ENCODE results near the gene FOXN3.

The FOXN3 gene

DNA sequence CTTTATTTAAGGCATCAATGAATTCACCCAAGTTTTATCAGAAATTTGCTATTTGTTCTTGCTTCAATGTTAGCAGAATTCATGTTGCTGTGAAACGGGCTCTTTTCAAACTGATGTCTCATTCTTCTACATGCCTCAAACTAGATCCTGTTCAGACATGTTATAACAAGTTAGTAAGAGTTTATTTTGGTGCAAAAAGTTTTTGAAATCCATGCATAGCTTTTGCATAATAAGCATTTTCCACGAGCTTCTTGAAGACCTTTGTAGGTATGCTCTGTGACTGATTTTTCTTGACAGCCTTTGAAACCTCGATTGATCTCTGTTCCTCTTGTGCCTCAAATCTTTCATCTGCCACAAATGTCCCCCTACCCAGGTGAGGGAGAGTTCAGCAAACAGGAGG, 275.2 kb downstream of the FOXN3 start:
- H3K4me1 Mint-ChIP-seq (ENCODE audit: low read depth) = peaks cover 1% of the 10 kb centered on the region
- DNase-seq = no peak
- H3K4me3 Mint-ChIP-seq = no peak overlapping the region

GRCh38 chr14:89140326-89140725, 276.7 kb downstream of the FOXN3 start:
- no peak overlapping the region for H3K4me3 Mint-ChIP-seq

More for the DNA sequence above, 275.2 kb downstream of the FOXN3 start:
- peaks cover 9% of the 10 kb centered on the region for H3K9me3 Mint-ChIP-seq
- no peak overlapping the region for H3K27ac Mint-ChIP-seq
- H3K27me3 Mint-ChIP-seq = no peaks in the 10 kb centered on the region
- H3K36me3 Mint-ChIP-seq (ENCODE audit: low read depth) = no peaks in the 10 kb centered on the region

DNA sequence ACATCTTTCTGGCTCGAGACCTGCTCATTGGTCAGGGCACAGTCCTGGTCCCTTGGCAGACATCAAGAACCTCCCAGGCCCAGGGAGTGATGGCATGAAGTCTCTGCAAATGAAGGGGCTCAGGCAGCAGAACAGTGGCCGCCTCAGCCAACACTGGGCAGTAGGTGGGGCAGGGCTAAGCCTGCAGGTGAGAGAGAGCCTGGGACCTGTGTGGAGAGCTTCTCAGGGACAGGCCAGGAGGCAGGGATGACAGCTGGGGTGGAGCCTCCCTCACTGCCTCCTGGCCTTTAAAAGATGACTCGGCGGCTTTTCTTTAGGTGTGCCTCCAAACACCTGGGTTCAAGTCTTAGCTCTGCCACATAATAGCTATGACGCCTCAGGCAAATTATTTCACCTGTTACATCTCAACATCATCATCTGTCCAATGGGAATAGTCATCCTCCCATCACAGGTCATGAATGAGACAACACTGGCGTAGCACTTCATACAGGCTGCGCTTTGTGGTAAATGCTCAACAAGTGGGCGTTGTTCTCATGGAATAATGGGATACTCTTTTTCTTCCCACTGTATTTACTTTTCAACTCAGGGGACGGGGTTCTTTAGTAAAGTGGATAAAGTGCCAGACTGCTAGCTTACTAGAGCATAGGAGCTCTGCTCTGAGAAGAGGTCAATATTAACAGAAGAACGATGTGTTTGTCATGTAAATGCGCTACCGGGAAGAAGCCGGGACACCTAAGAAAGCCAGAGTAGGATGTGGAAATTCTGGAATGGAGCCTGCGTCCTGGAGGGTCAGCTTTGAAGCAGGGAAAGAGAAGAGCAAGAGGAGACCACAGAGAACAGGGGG, 277.4 kb downstream of the FOXN3 start:
- H3K9me3 Mint-ChIP-seq = peaks cover 29% of the 10 kb centered on the region
- no peaks in the 10 kb centered on the region for H3K36me3 Mint-ChIP-seq (ENCODE audit: low read depth)
- no peak for DNase-seq
- H3K27ac Mint-ChIP-seq = no peak overlapping the region
- H3K27me3 Mint-ChIP-seq = no peaks in the 10 kb centered on the region
- peaks cover 1% of the 10 kb centered on the region for H3K4me1 Mint-ChIP-seq (ENCODE audit: low read depth)
- no peak overlapping the region for H3K4me3 Mint-ChIP-seq

More at GRCh38 chr14:89140326-89140725, 276.7 kb downstream of the FOXN3 start:
- Mint-ChIP-seq H3K36me3 (ENCODE audit: low read depth) (no peaks in the 10 kb centered on the region), H3K27ac (no peak overlapping the region), H3K4me1 (ENCODE audit: low read depth) (peaks cover 1% of the 10 kb centered on the region), H3K9me3 (peaks cover 23% of the 10 kb centered on the region), H3K27me3 (no peaks in the 10 kb centered on the region)
- DNase-seq = no peak

DNA sequence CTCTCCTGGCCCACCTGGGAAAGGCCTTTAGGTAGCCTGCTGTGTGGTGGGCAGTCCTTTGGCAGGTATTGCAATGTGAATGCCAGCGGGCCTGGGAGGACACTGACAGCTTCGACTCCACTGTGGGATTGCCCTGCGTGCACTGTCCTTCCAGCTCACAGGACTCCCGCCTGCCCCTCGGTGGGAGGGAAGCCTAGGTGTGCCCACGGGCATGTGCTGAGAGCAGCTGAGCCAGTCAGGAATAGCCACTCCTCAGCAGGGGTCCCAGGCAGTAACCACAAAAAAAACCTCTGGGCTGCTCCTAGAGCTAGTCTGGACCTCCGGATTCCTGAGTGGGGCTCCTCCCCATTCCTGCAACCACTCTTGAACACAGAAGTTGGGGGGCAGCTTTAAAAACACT, 278.2 kb downstream of the FOXN3 start:
- no peak overlapping the region for H3K4me3 Mint-ChIP-seq
- peaks cover 29% of the 10 kb centered on the region for H3K9me3 Mint-ChIP-seq
- no peak for DNase-seq
- no peaks in the 10 kb centered on the region for H3K27me3 Mint-ChIP-seq
- peaks cover 1% of the 10 kb centered on the region for H3K4me1 Mint-ChIP-seq (ENCODE audit: low read depth)
- H3K36me3 Mint-ChIP-seq (ENCODE audit: low read depth) = no peaks in the 10 kb centered on the region
- H3K27ac Mint-ChIP-seq = no peak overlapping the region

DNA sequence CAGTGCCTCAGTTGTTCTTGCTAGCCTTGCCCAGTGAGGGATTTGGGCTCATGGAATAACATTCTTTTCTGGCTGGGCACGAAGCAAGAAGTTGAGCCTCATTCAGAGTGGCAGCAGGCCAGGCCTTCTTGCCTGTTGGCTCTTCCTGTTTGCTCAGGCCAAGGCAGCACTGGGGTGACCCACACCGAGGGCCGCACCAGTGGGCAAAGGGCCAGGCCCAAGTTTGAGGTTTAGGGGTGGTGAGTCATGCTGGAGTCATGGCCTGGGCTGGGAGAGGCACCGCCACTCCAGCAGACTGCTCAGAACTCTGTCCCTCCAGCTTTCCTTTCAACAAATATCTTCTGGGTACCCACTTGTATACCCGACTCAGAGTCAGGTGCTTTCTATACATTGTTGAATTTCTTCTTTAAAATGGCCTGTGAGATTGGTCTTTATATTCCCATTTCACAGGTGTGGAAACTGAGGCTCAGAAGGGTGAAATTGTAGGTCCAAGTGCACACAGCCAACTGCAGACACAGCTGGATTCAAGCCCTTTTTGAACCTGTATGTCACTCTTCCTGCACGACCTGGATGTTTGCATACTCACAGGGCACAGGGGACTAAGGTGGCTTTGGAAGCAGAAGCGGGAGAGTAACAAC, 279.4 kb downstream of the FOXN3 start:
- H3K9me3 Mint-ChIP-seq = peaks cover 29% of the 10 kb centered on the region
- DNase-seq = no peak
- H3K27ac Mint-ChIP-seq = no peak overlapping the region
- H3K4me1 Mint-ChIP-seq (ENCODE audit: low read depth) = peaks cover 1% of the 10 kb centered on the region
- H3K4me3 Mint-ChIP-seq = no peak overlapping the region
- H3K27me3 Mint-ChIP-seq = no peaks in the 10 kb centered on the region
- H3K36me3 Mint-ChIP-seq (ENCODE audit: low read depth) = no peaks in the 10 kb centered on the region

DNA sequence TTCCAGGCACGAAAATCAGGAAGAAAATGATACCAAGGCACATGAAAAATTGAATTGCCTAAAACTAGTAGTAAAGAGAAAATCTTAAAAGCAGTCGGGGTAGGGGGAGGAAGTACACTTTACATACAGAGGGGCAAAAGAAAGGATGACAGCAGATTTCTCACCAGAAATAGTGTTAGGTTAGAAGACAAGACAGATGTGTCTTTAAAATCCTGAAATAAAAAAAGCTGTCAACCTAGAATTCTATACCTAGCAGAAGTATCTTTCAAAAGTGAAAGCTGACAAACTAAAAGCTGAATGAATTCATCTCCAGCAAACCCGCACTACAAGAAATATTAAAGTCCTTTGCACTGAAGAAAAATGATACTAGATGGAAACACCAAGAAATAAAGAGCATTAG, 280.4 kb downstream of the FOXN3 start:
- Mint-ChIP-seq H3K4me1 (ENCODE audit: low read depth) (peaks cover 1% of the 10 kb centered on the region), H3K36me3 (ENCODE audit: low read depth) (no peaks in the 10 kb centered on the region), H3K27ac (no peak overlapping the region), H3K27me3 (no peaks in the 10 kb centered on the region), H3K4me3 (no peak overlapping the region), H3K9me3 (peaks cover 29% of the 10 kb centered on the region)
- no peak for DNase-seq

- H3K27me3 Mint-ChIP-seq = no peaks in the 10 kb centered on the region
- H3K27ac Mint-ChIP-seq = no peak overlapping the region
- no peak for DNase-seq
- H3K9me3 Mint-ChIP-seq = peaks cover 29% of the 10 kb centered on the region
- H3K4me1 Mint-ChIP-seq (ENCODE audit: low read depth) = no peaks in the 10 kb centered on the region
- no peaks in the 10 kb centered on the region for H3K36me3 Mint-ChIP-seq (ENCODE audit: low read depth)
- no peak overlapping the region for H3K4me3 Mint-ChIP-seq
These were observed 282.4 kb downstream of the FOXN3 start for GRCh38 chr14:89134640-89135039.

- no peak for DNase-seq
- no peaks in the 10 kb centered on the region for H3K4me1 Mint-ChIP-seq (ENCODE audit: low read depth)
- peaks cover 13% of the 10 kb centered on the region for H3K9me3 Mint-ChIP-seq
- H3K27me3 Mint-ChIP-seq = no peaks in the 10 kb centered on the region
- H3K27ac Mint-ChIP-seq = no peak overlapping the region
- H3K4me3 Mint-ChIP-seq = no peak overlapping the region
- H3K36me3 Mint-ChIP-seq (ENCODE audit: low read depth) = no peaks in the 10 kb centered on the region
These were observed 285.9 kb downstream of the FOXN3 start for GRCh38 chr14:89131004-89131750.

DNA sequence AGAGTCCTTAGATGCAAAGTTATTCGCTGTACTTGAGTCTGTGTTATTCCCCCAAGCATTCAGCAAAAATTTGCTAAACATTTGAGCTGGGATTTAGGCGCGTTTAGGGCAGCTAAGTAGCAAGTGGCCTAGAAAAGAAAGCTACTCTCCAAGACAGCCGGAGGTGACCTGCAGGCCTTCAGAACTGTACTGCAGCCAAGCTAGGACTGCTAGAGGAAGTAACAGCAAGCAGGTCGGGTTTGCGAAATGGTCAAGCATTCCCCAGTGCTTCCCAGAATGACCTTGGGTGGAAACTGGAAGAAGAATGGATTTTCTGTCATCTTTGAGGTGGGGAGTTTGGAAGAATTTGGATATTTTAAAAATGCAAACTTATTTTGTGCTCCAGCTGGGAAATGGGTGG, 287.5 kb downstream of the FOXN3 start:
- no peaks in the 10 kb centered on the region for H3K36me3 Mint-ChIP-seq (ENCODE audit: low read depth)

GRCh38 chr14:89128311-89129026, 288.6 kb downstream of the FOXN3 start:
- H3K27me3 Mint-ChIP-seq = no peaks in the 10 kb centered on the region
- no peak overlapping the region for H3K4me3 Mint-ChIP-seq
- no peak for DNase-seq
- H3K36me3 Mint-ChIP-seq (ENCODE audit: low read depth) = no peaks in the 10 kb centered on the region
- no peak overlapping the region for H3K27ac Mint-ChIP-seq
- H3K9me3 Mint-ChIP-seq = no peaks in the 10 kb centered on the region
- no peaks in the 10 kb centered on the region for H3K4me1 Mint-ChIP-seq (ENCODE audit: low read depth)

More for the DNA sequence above, 287.5 kb downstream of the FOXN3 start:
- Mint-ChIP-seq H3K27me3 (no peaks in the 10 kb centered on the region), H3K9me3 (no peaks in the 10 kb centered on the region), H3K27ac (no peak overlapping the region), H3K4me3 (no peak overlapping the region), H3K4me1 (ENCODE audit: low read depth) (no peaks in the 10 kb centered on the region)
- no peak for DNase-seq

GRCh38 chr14:89126461-89126860, 290.6 kb downstream of the FOXN3 start:
- Mint-ChIP-seq H3K27ac (no peak overlapping the region), H3K4me1 (ENCODE audit: low read depth) (no peaks in the 10 kb centered on the region), H3K36me3 (ENCODE audit: low read depth) (no peaks in the 10 kb centered on the region), H3K27me3 (peaks cover 4% of the 10 kb centered on the region), H3K9me3 (no peaks in the 10 kb centered on the region), H3K4me3 (no peak overlapping the region)
- no peak for DNase-seq

- no peak for DNase-seq
- Mint-ChIP-seq H3K36me3 (ENCODE audit: low read depth) (no peaks in the 10 kb centered on the region), H3K27me3 (peaks cover 4% of the 10 kb centered on the region), H3K9me3 (no peaks in the 10 kb centered on the region), H3K4me3 (no peak overlapping the region), H3K4me1 (ENCODE audit: low read depth) (no peaks in the 10 kb centered on the region), H3K27ac (no peak overlapping the region)
These were observed 291.8 kb downstream of the FOXN3 start for GRCh38 chr14:89125216-89125615.

DNA sequence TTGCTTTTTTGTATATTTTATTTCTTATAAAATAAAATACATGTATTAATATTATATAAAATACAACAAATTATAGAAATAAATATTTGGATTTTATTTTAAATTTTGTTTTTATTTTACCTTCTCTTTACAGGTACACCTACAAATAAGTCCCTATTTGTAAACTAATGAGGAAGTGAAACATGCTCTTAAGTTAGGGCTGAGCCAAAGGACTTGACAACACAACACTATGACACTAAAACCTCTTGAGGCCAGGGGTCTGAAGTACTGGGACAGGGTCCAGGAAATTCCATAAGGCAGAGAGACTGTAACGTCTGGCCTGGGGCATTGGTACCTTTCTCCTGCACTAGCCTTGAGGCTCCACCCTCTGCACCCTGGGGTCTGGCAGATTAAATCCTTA, 293.2 kb downstream of the FOXN3 start:
- no peak for DNase-seq
- Mint-ChIP-seq H3K4me1 (ENCODE audit: low read depth) (no peaks in the 10 kb centered on the region), H3K36me3 (ENCODE audit: low read depth) (no peaks in the 10 kb centered on the region), H3K27ac (no peak overlapping the region), H3K4me3 (no peak overlapping the region), H3K9me3 (peaks cover 4% of the 10 kb centered on the region), H3K27me3 (peaks cover 4% of the 10 kb centered on the region)

DNA sequence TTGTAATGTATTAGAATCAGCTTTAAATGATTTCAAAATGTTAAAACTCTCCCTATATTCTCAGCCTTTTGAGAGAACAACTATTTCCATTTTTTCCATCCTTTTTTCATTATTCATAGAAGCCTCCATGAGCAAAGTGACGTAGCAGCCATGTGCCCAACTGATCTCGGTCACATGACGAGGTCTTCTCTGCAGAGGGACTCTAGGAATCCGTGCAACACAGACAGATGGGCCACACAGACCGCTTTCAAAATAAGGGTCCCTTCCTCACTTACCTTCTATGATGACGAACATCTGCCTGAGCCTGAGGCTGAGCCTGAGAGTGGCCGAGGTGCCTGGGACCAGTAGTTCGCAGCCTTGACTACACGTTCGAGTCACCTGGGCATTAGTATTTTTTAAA, 293.8 kb downstream of the FOXN3 start:
- H3K36me3 Mint-ChIP-seq (ENCODE audit: low read depth) = no peaks in the 10 kb centered on the region
- H3K27me3 Mint-ChIP-seq = peaks cover 4% of the 10 kb centered on the region
- no peak for DNase-seq
- no peak overlapping the region for H3K27ac Mint-ChIP-seq
- H3K9me3 Mint-ChIP-seq = peaks cover 9% of the 10 kb centered on the region
- H3K4me1 Mint-ChIP-seq (ENCODE audit: low read depth) = no peaks in the 10 kb centered on the region
- H3K4me3 Mint-ChIP-seq = no peak overlapping the region

Measured in activated T-cell treated with anti-CD3 and anti-CD28 coated beads, Interleukin-2, amount 50 U/mL, for 24 hours (primary cell).